Measurements from ENCODE around the gene ERC1.
A peak's percentile ranks its signal among the peaks of the same experiment; 100 is the strongest.

The ERC1 gene

DNA sequence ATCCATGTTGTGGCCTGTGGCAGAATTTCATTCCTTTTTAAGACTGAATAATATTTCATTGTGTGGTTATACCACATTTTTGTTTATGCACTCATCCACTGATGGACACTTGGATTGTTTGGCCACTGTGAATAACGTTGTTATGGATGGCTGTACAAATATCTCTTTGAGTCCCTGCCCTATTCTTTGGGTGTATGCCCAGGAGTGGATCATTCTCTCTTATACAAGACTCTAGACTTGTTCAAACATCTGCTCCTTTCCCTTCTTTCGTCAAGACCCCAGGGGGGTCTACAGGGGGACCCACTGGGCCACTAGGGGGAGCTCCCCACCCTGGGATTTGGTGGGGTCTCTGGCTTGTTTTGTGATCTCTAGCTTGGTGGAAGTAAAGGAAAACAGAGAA lies 526.0 kb downstream of the ERC1 start:
- H3K4me1 ChIP-seq (ENCODE audit: insufficient read depth, low read length), result peaks cover 3% of the 10 kb centered on the region
- peaks cover 3% of the 10 kb centered on the region; the same call in 1 of the 2 replicates for H3K9me3 ChIP-seq (ENCODE audit: control insufficient read depth, insufficient read depth, low read length)
- no peak overlapping the region for H3K9ac ChIP-seq (ENCODE audit: low read depth, low read length)
- H3K36me3 ChIP-seq (ENCODE audit: insufficient read depth, low read length), result no peaks in the 10 kb centered on the region

GRCh38 chr12:1517734-1518525 lies 526.9 kb downstream of the ERC1 start:
- Histone ChIP-seq H3K36me3 (ENCODE audit: insufficient read depth, low read length) (no peaks in the 10 kb centered on the region), H3K4me1 (ENCODE audit: insufficient read depth, low read length) (peaks cover 4% of the 10 kb centered on the region), H3K9ac (ENCODE audit: low read depth, low read length) (no peak overlapping the region), H3K9me3 (ENCODE audit: control insufficient read depth, insufficient read depth, low read length) (peaks cover 3% of the 10 kb centered on the region; the same call in 1 of the 2 replicates)

GRCh38 chr12:1518591-1519516 lies 527.8 kb downstream of the ERC1 start:
- Histone ChIP-seq H3K9ac (ENCODE audit: low read depth, low read length) (no peak overlapping the region), H3K36me3 (ENCODE audit: insufficient read depth, low read length) (no peaks in the 10 kb centered on the region), H3K9me3 (ENCODE audit: control insufficient read depth, insufficient read depth, low read length) (peaks cover 3% of the 10 kb centered on the region; the same call in 1 of the 2 replicates), H3K4me1 (ENCODE audit: insufficient read depth, low read length) (peaks cover 10% of the 10 kb centered on the region)

GRCh38 chr12:1519642-1520041 lies 528.6 kb downstream of the ERC1 start:
- H3K9ac ChIP-seq (ENCODE audit: low read depth, low read length), result no peak overlapping the region

DNA sequence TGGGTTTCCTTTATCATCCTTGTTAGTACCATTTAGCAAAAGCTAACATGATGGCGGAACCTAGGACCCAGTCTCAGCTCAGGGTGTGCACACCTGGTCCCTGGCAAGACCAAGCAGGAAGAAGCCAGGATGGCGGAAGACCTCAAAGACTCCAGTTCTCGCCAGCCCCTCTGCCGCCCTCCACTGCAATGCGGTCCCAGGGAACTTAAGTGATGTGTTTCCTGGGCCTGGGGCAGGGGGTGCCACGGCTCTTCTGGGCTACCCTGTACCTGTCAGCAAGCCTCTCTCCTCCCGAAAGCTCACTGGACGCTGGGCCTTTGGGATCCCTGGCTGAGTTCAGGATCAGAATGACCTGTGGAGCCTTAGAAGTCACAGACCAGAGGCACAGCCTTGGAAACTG lies 532.0 kb downstream of the ERC1 start:
- H3K4me1 ChIP-seq (ENCODE audit: insufficient read depth, low read length), result peaks cover 12% of the 10 kb centered on the region
- H3K36me3 ChIP-seq (ENCODE audit: insufficient read depth, low read length), result no peaks in the 10 kb centered on the region
- no peak overlapping the region for H3K9ac ChIP-seq (ENCODE audit: low read depth, low read length)
- H3K9me3 ChIP-seq (ENCODE audit: control insufficient read depth, insufficient read depth, low read length), result no peaks in the 10 kb centered on the region

More at GRCh38 chr12:1519642-1520041, 528.6 kb downstream of the ERC1 start:
- Histone ChIP-seq H3K9me3 (ENCODE audit: control insufficient read depth, insufficient read depth, low read length) (peaks cover 2% of the 10 kb centered on the region; the same call in 1 of the 2 replicates), H3K4me1 (ENCODE audit: insufficient read depth, low read length) (peaks cover 12% of the 10 kb centered on the region), H3K36me3 (ENCODE audit: insufficient read depth, low read length) (no peaks in the 10 kb centered on the region)

- Histone ChIP-seq H3K36me3 (ENCODE audit: insufficient read depth, low read length) (no peaks in the 10 kb centered on the region), H3K9me3 (ENCODE audit: control insufficient read depth, insufficient read depth, low read length) (no peaks in the 10 kb centered on the region), H3K9ac (ENCODE audit: low read depth, low read length) (no peak overlapping the region), H3K4me1 (ENCODE audit: insufficient read depth, low read length) (peaks cover 12% of the 10 kb centered on the region)
These were observed 532.6 kb downstream of the ERC1 start for GRCh38 chr12:1523558-1524050.

- H3K9me3 ChIP-seq (ENCODE audit: control insufficient read depth, insufficient read depth, low read length), result no peaks in the 10 kb centered on the region
- H3K36me3 ChIP-seq (ENCODE audit: insufficient read depth, low read length), result no peaks in the 10 kb centered on the region
- H3K9ac ChIP-seq (ENCODE audit: low read depth, low read length), result no peak overlapping the region
- peaks cover 9% of the 10 kb centered on the region; the same call in 1 of the 2 replicates for H3K4me1 ChIP-seq (ENCODE audit: insufficient read depth, low read length)
These were observed 534.8 kb downstream of the ERC1 start for GRCh38 chr12:1525858-1526257.

DNA sequence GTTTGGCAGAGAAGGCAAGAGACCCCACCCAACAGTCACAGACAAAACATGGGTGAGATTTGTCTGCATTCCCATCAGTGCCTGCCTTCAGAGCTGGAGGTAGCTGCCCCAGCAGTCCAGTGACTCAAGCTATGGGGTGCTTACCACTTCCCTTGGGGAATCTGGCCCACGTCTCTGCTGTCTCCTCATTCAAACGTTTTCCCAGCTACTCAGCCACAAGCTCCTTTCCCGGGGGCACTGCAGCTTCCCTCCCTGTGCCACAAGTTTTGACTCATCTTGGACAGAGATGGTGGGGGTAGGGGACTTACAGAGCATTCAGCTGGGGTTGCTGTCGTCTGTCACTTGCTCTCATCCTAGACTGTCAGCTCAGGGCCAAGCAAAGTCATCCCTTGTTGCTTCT lies 536.8 kb downstream of the ERC1 start:
- Histone ChIP-seq H3K4me1 (ENCODE audit: insufficient read depth, low read length) (peaks cover 9% of the 10 kb centered on the region; the same call in 1 of the 2 replicates), H3K36me3 (ENCODE audit: insufficient read depth, low read length) (no peaks in the 10 kb centered on the region), H3K9ac (ENCODE audit: low read depth, low read length) (no peak overlapping the region), H3K9me3 (ENCODE audit: control insufficient read depth, insufficient read depth, low read length) (no peaks in the 10 kb centered on the region)

DNA sequence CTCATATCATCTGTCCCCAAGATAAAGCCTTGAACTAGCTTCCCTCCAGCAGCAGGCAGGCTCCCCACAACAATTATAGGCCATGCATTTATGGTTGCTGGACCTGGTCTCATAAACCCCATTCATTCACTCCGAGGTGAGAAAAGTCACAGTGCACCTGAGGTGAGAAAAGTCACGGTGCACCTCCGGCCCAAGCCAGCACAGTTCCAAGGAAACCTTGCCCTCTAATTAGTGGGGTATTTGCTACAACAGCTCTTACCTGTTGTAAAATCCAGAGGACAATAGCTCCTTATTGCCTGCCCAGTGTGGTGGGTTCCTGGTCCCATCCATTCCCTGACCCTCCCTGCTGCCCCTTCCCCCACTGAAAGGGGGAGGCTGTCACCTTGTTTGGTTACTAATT lies 537.8 kb downstream of the ERC1 start:
- Histone ChIP-seq H3K9me3 (ENCODE audit: control insufficient read depth, insufficient read depth, low read length) (no peaks in the 10 kb centered on the region), H3K36me3 (ENCODE audit: insufficient read depth, low read length) (no peaks in the 10 kb centered on the region), H3K4me1 (ENCODE audit: insufficient read depth, low read length) (0 out of 2 replicates have a peak, but pooled peaks cover 3% of the 10 kb centered on the region), H3K9ac (ENCODE audit: low read depth, low read length) (no peak overlapping the region)

DNA sequence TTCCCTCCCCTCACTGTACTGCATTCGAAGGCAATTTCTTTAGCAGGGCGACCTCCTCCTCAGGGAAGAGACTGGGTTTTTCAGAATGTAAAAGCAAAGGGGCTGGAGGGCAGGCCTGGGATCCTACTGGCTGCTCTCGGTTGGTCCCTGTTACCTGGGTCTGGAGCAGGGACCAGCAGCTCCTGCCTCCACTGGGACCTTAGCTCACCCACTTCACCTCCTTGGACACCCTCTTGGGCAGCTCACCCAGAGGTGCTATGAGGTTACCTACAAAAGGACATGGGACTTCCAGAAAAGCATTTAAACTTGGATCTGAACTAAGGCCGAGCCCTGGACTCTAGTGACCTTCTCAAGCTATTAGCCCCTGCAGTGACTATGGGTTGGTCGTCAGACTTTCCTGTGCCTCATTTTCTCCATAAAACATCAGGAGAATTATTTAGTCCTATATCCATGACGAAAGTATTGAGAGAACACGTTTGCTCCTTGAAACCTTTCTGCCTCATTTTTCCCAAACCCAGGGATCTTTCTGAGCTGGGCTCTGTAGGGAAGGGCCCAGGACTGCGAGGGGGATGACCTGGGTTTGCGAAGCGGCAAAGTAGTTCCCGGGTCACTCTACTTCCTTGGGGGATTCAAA lies 538.3 kb downstream of the ERC1 start:
- Histone ChIP-seq H3K9ac (ENCODE audit: low read depth, low read length) (peak overlapping the region; percentile 54; the same call in 1 of the 2 replicates), H3K9me3 (ENCODE audit: control insufficient read depth, insufficient read depth, low read length) (no peaks in the 10 kb centered on the region), H3K36me3 (ENCODE audit: insufficient read depth, low read length) (no peaks in the 10 kb centered on the region), H3K4me1 (ENCODE audit: insufficient read depth, low read length) (no peaks in the 10 kb centered on the region)

DNA sequence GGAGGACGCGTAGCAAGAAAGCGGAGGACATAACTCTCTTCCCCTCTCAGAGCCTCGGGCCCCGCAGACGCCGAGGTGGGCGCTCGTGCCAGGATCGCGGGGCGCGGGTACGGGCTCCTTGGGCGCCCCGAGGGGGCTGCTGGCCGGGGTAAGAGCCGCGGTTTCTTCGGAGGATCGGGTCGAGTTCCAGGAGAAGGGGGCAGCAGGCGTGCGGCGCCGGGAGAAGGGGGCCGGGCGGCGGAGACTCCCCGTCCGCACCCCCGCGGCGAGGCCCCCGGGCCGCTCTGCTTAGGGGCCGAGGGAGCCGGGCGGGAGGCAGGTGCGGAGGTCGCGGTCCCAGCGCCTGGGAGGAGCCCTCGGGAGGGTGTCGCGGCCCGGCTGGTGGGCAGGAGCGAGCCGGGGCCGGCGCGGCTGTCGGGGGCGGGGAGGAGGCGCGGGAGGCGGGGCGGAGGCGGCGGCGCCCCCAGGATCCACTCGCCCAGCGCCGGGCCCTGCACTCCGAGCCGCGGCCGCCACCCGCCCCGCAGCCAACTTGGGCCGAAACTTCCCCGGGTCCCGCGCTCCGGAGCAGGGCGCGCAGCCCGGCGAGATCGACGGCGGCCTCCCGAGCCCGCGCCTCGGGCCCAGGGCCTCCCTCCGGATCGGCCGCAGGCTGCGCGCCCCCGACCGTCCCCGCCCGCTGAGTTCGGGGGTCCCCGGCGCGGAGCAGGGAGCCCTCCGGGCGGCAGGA lies 539.0 kb downstream of the ERC1 start:
- H3K9ac ChIP-seq (ENCODE audit: low read depth, low read length), result peak overlapping the region; percentile 54

GRCh38 chr12:1530592-1531152 lies 539.6 kb downstream of the ERC1 start:
- no peaks in the 10 kb centered on the region for H3K9me3 ChIP-seq (ENCODE audit: control insufficient read depth, insufficient read depth, low read length)
- no peaks in the 10 kb centered on the region for H3K36me3 ChIP-seq (ENCODE audit: insufficient read depth, low read length)
- H3K9ac ChIP-seq (ENCODE audit: low read depth, low read length), result peak overlapping the region; percentile 67; the same call in 1 of the 2 replicates
- H3K4me1 ChIP-seq (ENCODE audit: insufficient read depth, low read length), result no peaks in the 10 kb centered on the region

More for the DNA sequence above, 539.0 kb downstream of the ERC1 start:
- no peaks in the 10 kb centered on the region for H3K9me3 ChIP-seq (ENCODE audit: control insufficient read depth, insufficient read depth, low read length)
- H3K4me1 ChIP-seq (ENCODE audit: insufficient read depth, low read length), result no peaks in the 10 kb centered on the region
- H3K36me3 ChIP-seq (ENCODE audit: insufficient read depth, low read length), result no peaks in the 10 kb centered on the region

- no peaks in the 10 kb centered on the region for H3K4me1 ChIP-seq (ENCODE audit: insufficient read depth, low read length)
- H3K9ac ChIP-seq (ENCODE audit: low read depth, low read length), result peak overlapping the region; percentile 67
- no peaks in the 10 kb centered on the region for H3K36me3 ChIP-seq (ENCODE audit: insufficient read depth, low read length)
- H3K9me3 ChIP-seq (ENCODE audit: control insufficient read depth, insufficient read depth, low read length), result no peaks in the 10 kb centered on the region
These were observed 540.2 kb downstream of the ERC1 start for GRCh38 chr12:1531153-1531653.

Measured in ES-I3 (cell line).